BJ (cell line): ENCODE data around the gene KRTAP10-4. TPM values are rescaled to one million over a fixed set of nuclear protein-coding genes. Genes with fewer than 3 reads are reported as not detected.
"Not testable (repeated sequence)": the region's sequence is repeated elsewhere in the genome, so short reads cannot be mapped to it uniquely, and the experiment has no call there.

Experiments
- CTCF ChIA-PET: fragments of 350-600 bp; formaldehyde crosslinking; extraction: SDS; loops from one replicate; lab custom pipeline; 2021; ENCODE audit warnings: antibody characterized with exemption, inconsistent platforms; lab: Yijun Ruan, JAX
- POLR2A ChIA-PET: fragments of 300-600 bp; sonication (Branson Sonifier 250); formaldehyde crosslinking; extraction: SDS; loops from one replicate; lab custom pipeline; 2021; ENCODE audit warnings: antibody characterized with exemption; lab: Charles Lee
- DNase-seq: peaks from one replicate; pipeline ENCODE4 v3.0.0-alpha.2; 2011; ENCODE audit warnings: low read depth
- H3K27me3 ChIP-seq: 2 replicates; pipeline ENCODE4 v1.6.0; 2011; ENCODE audit warnings: low read length; ENCODE audit not compliant: control insufficient read depth, insufficient read depth
- H3K36me3 ChIP-seq: 2 replicates; pipeline ENCODE4 v1.5.1; 2011; ENCODE audit warnings: low read length; ENCODE audit not compliant: control insufficient read depth, insufficient read depth
- H3K4me3 ChIP-seq: 2 replicates; pipeline ENCODE4 v1.5.1; 2011; ENCODE audit warnings: low read depth, mild to moderate bottlenecking, control low read depth, low read length
- CTCF ChIP-seq: IDR thresholded peaks from 2 replicates; pipeline ENCODE4 v1.5.1; 2011; ENCODE audit warnings: low read depth, mild to moderate bottlenecking, control low read depth, inconsistent platforms, low read length, moderate library complexity; ENCODE audit not compliant: insufficient read depth
- polyA plus RNA-seq: library from polyadenylated mRNA; depleted of rRNA; stranded (reverse); fragments of >200 nt; gene quantifications from 2 replicates; pipeline ENCODE4 v1.2.3, GENCODE V29; 2011

The KRTAP10-4 gene
- polyA plus RNA-seq, 1 experiment = not detected

DNA sequence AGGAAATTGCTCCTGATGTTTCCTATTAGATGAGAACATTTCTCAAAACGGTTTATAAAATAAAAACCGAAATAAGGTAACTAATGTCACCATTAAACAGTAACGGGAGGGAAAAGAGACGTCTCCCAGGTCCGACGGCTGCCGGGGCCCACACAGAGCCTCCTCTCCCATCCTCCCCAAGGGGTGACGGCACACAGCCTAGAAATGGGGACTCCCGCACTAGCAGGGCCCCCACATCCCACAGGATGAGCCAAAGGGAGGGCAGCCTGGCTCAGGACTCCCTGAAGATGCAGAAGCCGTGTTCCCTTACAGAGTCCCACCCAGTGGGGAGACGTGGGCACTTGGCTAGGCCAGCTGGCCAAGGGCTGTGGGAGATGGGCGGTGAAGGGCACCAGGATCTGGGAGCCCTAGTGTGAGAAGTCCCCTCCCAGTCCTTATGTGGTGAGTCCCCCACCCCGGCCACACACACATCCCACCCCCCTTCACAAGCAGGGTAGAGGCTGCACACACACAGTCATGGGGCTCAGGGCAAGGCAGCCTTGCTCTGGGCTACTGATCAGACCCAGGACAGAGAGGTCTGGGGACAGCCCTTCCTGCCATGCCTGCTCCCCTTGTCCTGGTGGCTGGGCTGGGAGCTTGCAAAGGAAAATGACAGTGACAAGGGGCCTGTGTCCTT lies 18.2 kb upstream of the KRTAP10-4 start:
- CTCF ChIA-PET = no interaction called here
- TF ChIP-seq CTCF = no peak
- DNase-seq = no peak
- peaks cover 8% of the 10 kb centered on the region for H3K27me3 ChIP-seq
- H3K36me3 ChIP-seq = no peaks in the 10 kb centered on the region
- POLR2A ChIA-PET = no interaction called here
- no peak overlapping the region for H3K4me3 ChIP-seq

DNA sequence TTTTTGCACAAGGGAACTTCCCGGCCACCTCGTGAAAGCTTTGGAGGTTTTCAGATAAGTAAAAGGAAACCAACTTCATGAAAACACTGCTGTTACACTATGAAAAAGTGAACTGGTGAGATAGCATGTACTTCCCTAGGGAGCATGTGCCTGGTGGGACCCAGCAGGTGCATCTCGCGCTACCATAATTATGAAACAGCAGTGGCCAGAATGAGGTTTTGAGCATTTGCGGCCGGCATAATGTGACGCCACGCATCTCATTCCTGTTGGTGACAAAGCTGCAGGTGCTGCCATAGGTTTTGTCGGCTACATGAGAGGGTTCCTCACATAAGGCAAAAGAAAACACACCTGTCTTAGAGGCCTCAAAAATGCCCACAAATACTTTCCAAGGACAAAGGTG lies 16.6 kb upstream of the KRTAP10-4 start:
- Histone ChIP-seq H3K27me3 (peaks cover 8% of the 10 kb centered on the region), H3K4me3 (no peak overlapping the region), H3K36me3 (no peaks in the 10 kb centered on the region)
- ChIA-PET CTCF (interaction anchor here (0.6 kb wide), 1 partner anchor 90 kb away, joined by 3 read pairs; no protein-coding TSS in a partner anchor), POLR2A (no interaction called here)
- DNase-seq = no peak
- no peak for TF ChIP-seq CTCF

DNA sequence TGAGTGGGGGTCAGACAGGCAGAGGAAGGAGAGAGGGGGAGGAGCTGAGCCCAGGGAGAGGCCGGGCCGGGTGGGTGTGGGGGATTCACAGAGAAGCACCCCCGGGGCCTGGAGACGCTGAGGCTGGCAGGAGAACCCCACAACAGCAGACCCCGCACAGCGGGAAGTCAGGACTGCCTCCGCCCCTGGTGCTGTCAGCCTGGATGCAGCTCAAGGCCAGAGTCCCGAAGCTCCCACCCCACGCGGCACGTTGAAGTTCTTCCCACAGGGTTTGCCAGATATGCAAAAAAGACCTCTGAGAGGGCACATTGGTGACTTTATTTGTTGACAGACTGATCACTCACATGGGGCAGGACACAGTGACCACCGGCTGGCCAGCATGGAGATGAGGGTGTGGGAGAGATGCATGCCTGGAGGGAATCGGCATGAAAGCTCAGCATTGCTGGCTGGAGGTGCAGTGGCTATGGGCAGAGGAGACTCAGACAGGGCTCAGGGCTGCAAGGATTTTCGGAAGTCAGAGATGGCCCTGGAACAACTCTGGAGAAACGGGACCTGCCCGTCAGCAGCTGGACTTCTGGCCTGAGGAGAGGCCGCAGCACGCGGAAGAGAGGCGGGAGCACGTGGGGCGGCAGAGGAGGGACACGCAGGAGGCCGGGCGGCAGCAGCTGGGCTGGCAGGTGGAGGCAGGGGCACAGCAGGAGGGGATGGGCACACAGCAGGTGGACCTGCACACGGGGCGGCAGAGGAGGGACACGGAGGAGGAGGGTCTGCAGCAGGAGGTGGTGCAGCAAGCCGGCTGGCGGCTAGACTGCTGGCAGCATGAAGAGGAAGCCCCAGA lies 15.8 kb upstream of the KRTAP10-4 start:
- ChIA-PET POLR2A (no interaction called here), CTCF (interaction anchor here (0.6 kb wide), 1 partner anchor 89 kb away, joined by 3 read pairs; no protein-coding TSS in a partner anchor)
- no peak for DNase-seq
- no peaks in the 10 kb centered on the region for H3K36me3 ChIP-seq
- no peak for TF ChIP-seq CTCF
- H3K27me3 ChIP-seq = peaks cover 8% of the 10 kb centered on the region
- no peak overlapping the region for H3K4me3 ChIP-seq

GRCh38 chr21:44558329-44558675 lies 15.2 kb upstream of the KRTAP10-4 start:
- DNase-seq, POLR2A ChIA-PET: not testable (repeated sequence)

DNA sequence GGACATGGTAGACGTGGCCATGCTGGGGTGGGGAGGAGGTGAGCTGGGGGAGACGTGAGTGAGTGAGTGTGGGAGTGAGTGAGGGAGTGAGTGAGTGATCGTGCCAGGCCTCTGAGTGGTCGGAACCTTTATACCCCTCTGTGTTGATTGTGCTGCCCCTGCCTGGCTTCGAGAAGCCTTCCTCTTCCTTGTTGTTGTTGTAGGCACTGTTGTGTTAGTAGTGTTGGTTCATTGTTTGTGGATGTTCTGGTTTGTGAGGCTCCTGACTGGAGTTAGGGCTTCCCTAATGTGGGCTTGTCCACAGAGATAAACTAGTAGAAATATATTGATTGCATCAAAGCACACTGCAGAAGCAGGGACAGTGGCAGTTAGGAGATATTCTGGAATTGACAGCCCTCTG lies 14.8 kb upstream of the KRTAP10-4 start, which contains the start of gene KRTAP10-3:
TSS of gene KRTAP10-3 (minus strand) at position 101 of the 400 bp plus-strand sequence. CDS start at position 21, 80 bp downstream.
- ChIA-PET CTCF (no interaction called here), POLR2A (no interaction called here)
- no peak for DNase-seq
- TF ChIP-seq CTCF = no peak
- no peak within 1 kb of the TSS for H3K4me3 ChIP-seq
- peaks cover 8% of the 10 kb centered on the region for H3K27me3 ChIP-seq
- H3K36me3 ChIP-seq = no peaks in the 10 kb centered on the region

More at GRCh38 chr21:44558329-44558675, 15.2 kb upstream of the KRTAP10-4 start:
- H3K27me3 ChIP-seq, H3K4me3 ChIP-seq, H3K36me3 ChIP-seq, CTCF ChIA-PET: not testable (repeated sequence)
